Measurements from ENCODE around the gene DMRT3.

Gene DMRT3

GRCh38 chr9:1005043-1005667 lies 28.7 kb downstream of the DMRT3 start:
- TF ChIP-seq, protein P1, sequence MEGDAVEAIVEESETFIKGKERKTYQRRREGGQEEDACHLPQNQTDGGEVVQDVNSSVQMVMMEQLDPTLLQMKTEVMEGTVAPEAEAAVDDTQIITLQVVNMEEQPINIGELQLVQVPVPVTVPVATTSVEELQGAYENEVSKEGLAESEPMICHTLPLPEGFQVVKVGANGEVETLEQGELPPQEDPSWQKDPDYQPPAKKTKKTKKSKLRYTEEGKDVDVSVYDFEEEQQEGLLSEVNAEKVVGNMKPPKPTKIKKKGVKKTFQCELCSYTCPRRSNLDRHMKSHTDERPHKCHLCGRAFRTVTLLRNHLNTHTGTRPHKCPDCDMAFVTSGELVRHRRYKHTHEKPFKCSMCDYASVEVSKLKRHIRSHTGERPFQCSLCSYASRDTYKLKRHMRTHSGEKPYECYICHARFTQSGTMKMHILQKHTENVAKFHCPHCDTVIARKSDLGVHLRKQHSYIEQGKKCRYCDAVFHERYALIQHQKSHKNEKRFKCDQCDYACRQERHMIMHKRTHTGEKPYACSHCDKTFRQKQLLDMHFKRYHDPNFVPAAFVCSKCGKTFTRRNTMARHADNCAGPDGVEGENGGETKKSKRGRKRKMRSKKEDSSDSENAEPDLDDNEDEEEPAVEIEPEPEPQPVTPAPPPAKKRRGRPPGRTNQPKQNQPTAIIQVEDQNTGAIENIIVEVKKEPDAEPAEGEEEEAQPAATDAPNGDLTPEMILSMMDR (IDR thresholded peaks at IDR 0.05; ENCODE audit: low read depth, low read length): peak; percentile 47
- no peak for DNase-seq
- Histone ChIP-seq H3K9me3 (no peaks in the 10 kb centered on the region), H3K27me3 (no peaks in the 10 kb centered on the region), H3K4me1 (no peaks in the 10 kb centered on the region), H3K36me3 (no peaks in the 10 kb centered on the region), H3K4me3 (ENCODE audit: low read depth, low read length) (no peak overlapping the region)

GRCh38 chr9:1007312-1007711 lies 30.9 kb downstream of the DMRT3 start:
- H3K9me3 ChIP-seq: no peaks in the 10 kb centered on the region
- no peaks in the 10 kb centered on the region for H3K36me3 ChIP-seq
- H3K27me3 ChIP-seq: no peaks in the 10 kb centered on the region
- H3K4me1 ChIP-seq: no peaks in the 10 kb centered on the region
- no peak for DNase-seq
- no peak overlapping the region for H3K4me3 ChIP-seq (ENCODE audit: low read depth, low read length)
- TF ChIP-seq, protein P1 (IDR thresholded peaks at IDR 0.05; ENCODE audit: low read depth, low read length): no peak

DNA sequence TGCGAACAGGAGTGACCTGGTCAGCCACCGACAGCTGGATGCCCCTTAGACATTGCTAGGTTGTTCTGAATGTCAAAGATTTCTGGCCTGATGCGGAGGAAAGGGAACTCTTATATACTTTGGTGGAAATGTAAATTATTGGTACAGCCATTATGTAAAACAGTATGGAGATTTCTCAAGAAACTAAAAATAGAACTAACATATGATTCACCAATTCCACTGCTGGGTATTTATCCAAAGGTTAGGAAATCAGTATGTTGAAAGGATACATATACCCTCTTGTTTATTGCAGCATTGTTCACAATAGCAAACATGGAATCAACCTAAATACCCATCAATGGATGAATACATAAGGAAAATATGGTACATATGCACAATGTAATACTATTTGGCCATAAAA lies 31.8 kb downstream of the DMRT3 start:
- Histone ChIP-seq H3K36me3 (no peaks in the 10 kb centered on the region), H3K9me3 (no peaks in the 10 kb centered on the region), H3K4me3 (ENCODE audit: low read depth, low read length) (no peak overlapping the region), H3K27me3 (no peaks in the 10 kb centered on the region), H3K4me1 (no peaks in the 10 kb centered on the region)
- TF ChIP-seq, protein P1 (IDR thresholded peaks at IDR 0.05; ENCODE audit: low read depth, low read length): no peak
- DNase-seq: no peak

- H3K9me3 ChIP-seq: no peaks in the 10 kb centered on the region
- H3K4me1 ChIP-seq: no peaks in the 10 kb centered on the region
- no peaks in the 10 kb centered on the region for H3K27me3 ChIP-seq
- TF ChIP-seq, protein P1 (IDR thresholded peaks at IDR 0.05; ENCODE audit: low read depth, low read length): peak; percentile 89
- DNase-seq: peak; percentile 63
- H3K36me3 ChIP-seq: no peaks in the 10 kb centered on the region
- no peak overlapping the region for H3K4me3 ChIP-seq (ENCODE audit: low read depth, low read length)
These were observed 32.7 kb downstream of the DMRT3 start for GRCh38 chr9:1009101-1009707.

DNA sequence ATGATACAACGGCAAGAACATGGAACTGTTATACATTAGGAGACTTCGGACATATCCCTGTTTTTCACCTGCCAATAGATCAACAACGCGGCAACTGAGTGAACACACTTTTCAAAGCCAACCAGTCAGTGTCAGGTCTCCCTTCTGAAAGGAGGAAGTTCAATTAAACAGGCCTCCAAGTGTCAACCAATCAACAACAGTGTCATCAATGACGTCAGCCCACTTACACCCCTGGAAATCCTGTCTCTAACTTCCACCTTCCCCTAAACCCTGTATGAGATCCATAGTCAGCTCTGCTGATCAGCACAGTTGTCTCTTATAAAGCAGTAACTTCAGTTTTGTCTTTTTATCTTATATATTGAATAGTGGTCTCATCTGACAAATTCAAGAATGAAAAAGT lies 36.6 kb downstream of the DMRT3 start:
- TF ChIP-seq, protein P1 (IDR thresholded peaks at IDR 0.05; ENCODE audit: low read depth, low read length): no peak
- no peaks in the 10 kb centered on the region for H3K27me3 ChIP-seq
- H3K36me3 ChIP-seq: no peaks in the 10 kb centered on the region
- H3K9me3 ChIP-seq: no peaks in the 10 kb centered on the region
- H3K4me3 ChIP-seq (ENCODE audit: low read depth, low read length): no peak overlapping the region
- no peak for DNase-seq
- H3K4me1 ChIP-seq: no peaks in the 10 kb centered on the region

GRCh38 chr9:1014225-1014624 lies 37.8 kb downstream of the DMRT3 start:
- no peak for DNase-seq
- TF ChIP-seq, protein P1 (IDR thresholded peaks at IDR 0.05; ENCODE audit: low read depth, low read length): no peak
- Histone ChIP-seq H3K9me3 (no peaks in the 10 kb centered on the region), H3K4me3 (ENCODE audit: low read depth, low read length) (no peak overlapping the region), H3K4me1 (no peaks in the 10 kb centered on the region), H3K36me3 (no peaks in the 10 kb centered on the region), H3K27me3 (no peaks in the 10 kb centered on the region)

Measured in BE2C (cell line).